HCT116 (cell line): ENCODE data around the gene ERRFI1.

ENCODE experiments used
- ATF3 ChIP-seq: IDR thresholded peaks from 2 replicates; pipeline ENCODE4 v1.6.1; 2012
- CTCF ChIP-seq, 3 experiments: fragments of 200-600 bp in 1 of 3; sonication (generic) in 1 of 3; IDR thresholded peaks in 2 of 3; conservative IDR thresholded peaks in 1 of 3; 2 replicates each; pipeline ENCODE4 v1.5.1; 2012 to 2017; ENCODE audit warnings: low read depth in 2 of 3, low read length in 2 of 3, antibody characterized with exemption in 1 of 3, borderline replicate concordance in 1 of 3, control low read depth in 1 of 3, mild to moderate bottlenecking in 1 of 3, mixed read lengths in 1 of 3, mixed run types in 1 of 3, moderate library complexity in 1 of 3; ENCODE audit not compliant: insufficient read depth in 1 of 3
- JUND ChIP-seq: IDR thresholded peaks from 2 replicates; pipeline ENCODE4 v1.6.1; 2012
- POLR2A ChIP-seq: IDR thresholded peaks from 2 replicates; pipeline ENCODE4 v1.7.0; 2011; ENCODE audit warnings: borderline replicate concordance; ENCODE audit not compliant: insufficient read depth, insufficient read length; ENCODE audit errors: extremely low read depth
- POLR2AphosphoS5 ChIP-seq: IDR thresholded peaks from 2 replicates; pipeline ENCODE4 v1.6.1; 2011; ENCODE audit warnings: mild to moderate bottlenecking, low read depth, low read length, moderate library complexity
- RAD21 ChIP-seq: IDR thresholded peaks from 2 replicates; pipeline ENCODE4 v1.6.1; 2012; ENCODE audit warnings: low read depth, mild to moderate bottlenecking
- SIN3A ChIP-seq: IDR thresholded peaks from 2 replicates; pipeline ENCODE4 v1.6.1; 2012; ENCODE audit warnings: low read depth
- ZNF274 ChIP-seq: fragments of 200-500 bp; sonication (Bioruptor generic); IDR thresholded peaks from 2 replicates; pipeline ENCODE4 v1.6.1; 2014; ENCODE audit warnings: mild to moderate bottlenecking, low read depth, low read length, inconsistent platforms
- TF ChIP-seq, protein P1 (sequence below): IDR thresholded peaks from 2 replicates; pipeline ENCODE4 v1.6.1; 2012; ENCODE audit warnings: low read depth

- TF ChIP-seq CTCF (IDR thresholded peaks at IDR 0.05 in 2 of 3, conservative IDR thresholded peaks at IDR 0.05 in 1 of 3; ENCODE audit: borderline replicate concordance in 1 of 3, insufficient read depth in 1 of 3, low read depth in 2 of 3, low read length in 2 of 3) (no peak), SIN3A (no peak), ATF3 (no peak), POLR2AphosphoS5 (no peak), JUND (no peak), RAD21 (no peak), POLR2A (no peak), ZNF274 (no peak)
- TF ChIP-seq, protein P1, sequence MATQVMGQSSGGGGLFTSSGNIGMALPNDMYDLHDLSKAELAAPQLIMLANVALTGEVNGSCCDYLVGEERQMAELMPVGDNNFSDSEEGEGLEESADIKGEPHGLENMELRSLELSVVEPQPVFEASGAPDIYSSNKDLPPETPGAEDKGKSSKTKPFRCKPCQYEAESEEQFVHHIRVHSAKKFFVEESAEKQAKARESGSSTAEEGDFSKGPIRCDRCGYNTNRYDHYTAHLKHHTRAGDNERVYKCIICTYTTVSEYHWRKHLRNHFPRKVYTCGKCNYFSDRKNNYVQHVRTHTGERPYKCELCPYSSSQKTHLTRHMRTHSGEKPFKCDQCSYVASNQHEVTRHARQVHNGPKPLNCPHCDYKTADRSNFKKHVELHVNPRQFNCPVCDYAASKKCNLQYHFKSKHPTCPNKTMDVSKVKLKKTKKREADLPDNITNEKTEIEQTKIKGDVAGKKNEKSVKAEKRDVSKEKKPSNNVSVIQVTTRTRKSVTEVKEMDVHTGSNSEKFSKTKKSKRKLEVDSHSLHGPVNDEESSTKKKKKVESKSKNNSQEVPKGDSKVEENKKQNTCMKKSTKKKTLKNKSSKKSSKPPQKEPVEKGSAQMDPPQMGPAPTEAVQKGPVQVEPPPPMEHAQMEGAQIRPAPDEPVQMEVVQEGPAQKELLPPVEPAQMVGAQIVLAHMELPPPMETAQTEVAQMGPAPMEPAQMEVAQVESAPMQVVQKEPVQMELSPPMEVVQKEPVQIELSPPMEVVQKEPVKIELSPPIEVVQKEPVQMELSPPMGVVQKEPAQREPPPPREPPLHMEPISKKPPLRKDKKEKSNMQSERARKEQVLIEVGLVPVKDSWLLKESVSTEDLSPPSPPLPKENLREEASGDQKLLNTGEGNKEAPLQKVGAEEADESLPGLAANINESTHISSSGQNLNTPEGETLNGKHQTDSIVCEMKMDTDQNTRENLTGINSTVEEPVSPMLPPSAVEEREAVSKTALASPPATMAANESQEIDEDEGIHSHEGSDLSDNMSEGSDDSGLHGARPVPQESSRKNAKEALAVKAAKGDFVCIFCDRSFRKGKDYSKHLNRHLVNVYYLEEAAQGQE, result no peak
Observed at GRCh38 chr1:7972285-7972684, 53.8 kb downstream of the ERRFI1 start.
